Measurements from ENCODE around the gene SYK. TPM values are rescaled to one million over a fixed set of nuclear protein-coding genes. Genes with fewer than 3 reads are reported as not detected.

The SYK gene
- total and polyA plus RNA-seq, 2 of the 4 experiments (the other 2 are of a cell fraction), result not detected

GRCh38 chr9:90816690-90817089 lies 15.1 kb downstream of the SYK start:
- intact Hi-C loops (cut with micrococcal nuclease) (no loop called here), in situ Hi-C loops (cut with MboI; ENCODE audit: low sequenced_read_pairs) (no loop called here), dilution Hi-C loops (cut with HindIII; ENCODE audit: low sequenced_read_pairs, unreplicated experiment) (no loop called here)
- Histone ChIP-seq H2BK5ac (ENCODE audit: low read depth, low read length, poor library complexity, severe bottlenecking) (no peak overlapping the region), H3K23ac (ENCODE audit: low read depth, low read length) (no peak overlapping the region), H3K36me3 (ENCODE audit: control insufficient read depth, insufficient read depth, low read length) (no peaks in the 10 kb centered on the region), H3K9me1 (ENCODE audit: insufficient read depth, low read length) (no peaks in the 10 kb centered on the region), H3K4me3 (ENCODE audit: insufficient read depth, low read depth, low read length) (no peak overlapping the region), H3K56ac (ENCODE audit: extremely low read depth, insufficient read depth, low read length) (no peak overlapping the region), H3K4ac (ENCODE audit: low read depth, low read length) (no peak overlapping the region), H2AK5ac (ENCODE audit: low read depth, low read length) (no peak overlapping the region), H2BK15ac (ENCODE audit: low read depth, low read length) (no peak overlapping the region), H3K27ac (ENCODE audit: insufficient read depth, low read length) (no peak overlapping the region), H3K14ac (replicated peaks; ENCODE audit: low read depth, low read length) (no peak overlapping the region), H3K18ac (ENCODE audit: low read depth, low read length) (no peak overlapping the region), H4K5ac (ENCODE audit: low read depth, low read length) (no peak overlapping the region), H3K27me3 (ENCODE audit: control insufficient read depth, insufficient read depth, low read length) (no peaks in the 10 kb centered on the region), H3K4me2 (ENCODE audit: low read depth, low read length) (no peak overlapping the region), H3K79me1 (ENCODE audit: low read depth in 1 of 2, low read length in 2 of 2) (no peaks in the 10 kb centered on the region), H4K91ac (ENCODE audit: insufficient read depth, low read depth, low read length) (no peak overlapping the region), H3K9ac (ENCODE audit: low read depth, low read length) (no peak overlapping the region), H2BK20ac (ENCODE audit: low read depth, low read length) (no peak overlapping the region), H2AFZ (replicated peaks; ENCODE audit: low read length, poor library complexity) (no peak overlapping the region), H4K8ac (ENCODE audit: low read depth in 2 of 2, low read length in 2 of 2) (no peak overlapping the region), H3K4me1 (ENCODE audit: control insufficient read depth, insufficient read depth, low read length) (no peaks in the 10 kb centered on the region), H3K9me3 (ENCODE audit: control insufficient read depth, insufficient read depth, low read length) (no peaks in the 10 kb centered on the region), H4K20me1 (ENCODE audit: insufficient read depth, low read length) (no peaks in the 10 kb centered on the region), H2BK120ac (ENCODE audit: low read depth, low read length) (no peak overlapping the region), H2AK9ac (replicated peaks; ENCODE audit: low read depth, low read length, poor library complexity) (no peak overlapping the region)
- POLR2A ChIA-PET (ENCODE audit: unreplicated experiment), result no interaction called here
- CTCF ChIA-PET, result no interaction called here
- no TSS peak for BruUV-seq (replicated peaks)
- ATAC-seq (ENCODE audit: low read depth) (no peak), DNase-seq (no peak)
- no peak for TF ChIP-seq POLR2A (IDR thresholded peaks at IDR 0.05; ENCODE audit: low read depth, low read length)
- no peak for TF ChIP-seq BHLHE40 (IDR thresholded peaks at IDR 0.05; ENCODE audit: low read depth, low read length)
- WGBS, 2 experiments (ENCODE audit: extremely low coverage in 2 of 2, insufficient read length in 1 of 2), result no CpG with 5 or more reads among the region's 2 CpGs
